Astrocyte of the spinal cord (primary cell): ENCODE results near the gene PPFIA3.
A peak's percentile ranks its signal among the peaks of the same experiment; 100 is the strongest.
"Not testable (repeated sequence)": the region's sequence is repeated elsewhere in the genome, so short reads cannot be mapped to it uniquely, and the experiment has no call there.

Source experiments
- DNase-seq: peaks from one replicate; pipeline ENCODE4 v3.0.0; 2011; ENCODE audit warnings: low read depth, low spot score
- H3K4me3 ChIP-seq: 2 replicates; pipeline ENCODE4 v1.5.1; 2011; ENCODE audit warnings: low read depth, mild to moderate bottlenecking, low read length, moderate library complexity
- CTCF ChIP-seq: IDR thresholded peaks from 2 replicates; pipeline ENCODE4 v1.5.1; 2012; ENCODE audit warnings: low read depth, mild to moderate bottlenecking, low read length, inconsistent platforms
- in situ Hi-C: cut with HindIII; loops from 2 replicates; pipeline ENCODE4 v1.10.0; 2017; ENCODE audit warnings: low sequenced_read_pairs

PPFIA3 gene

GRCh38 chr19:49117677-49118564 is 1.4 kb upstream of the PPFIA3 start:
- in situ Hi-C loops = no loop called here
- DNase-seq = no peak
- TF ChIP-seq CTCF = no peak
- H3K4me3 ChIP-seq = peak overlapping the region; percentile 66

- peak; percentile 92 for DNase-seq
- TF ChIP-seq CTCF = peak; percentile 1
- peak within 1 kb of the TSS; percentile 66 for H3K4me3 ChIP-seq
- in situ Hi-C loops = no loop called here
Observed at GRCh38 chr19:49118565-49119410, 556 bp upstream of the PPFIA3 start, which contains the start of gene C19orf73. TSS of gene C19orf73 (minus strand) at chr19:49119143. CDS start at chr19:49119022, 121 bp downstream.

GRCh38 chr19:49120325-49120683 is 960 bp downstream of the PPFIA3 start:
- H3K4me3 ChIP-seq = no peak overlapping the region
- in situ Hi-C loops = no loop called here
- TF ChIP-seq CTCF = no peak
- DNase-seq = no peak

DNA sequence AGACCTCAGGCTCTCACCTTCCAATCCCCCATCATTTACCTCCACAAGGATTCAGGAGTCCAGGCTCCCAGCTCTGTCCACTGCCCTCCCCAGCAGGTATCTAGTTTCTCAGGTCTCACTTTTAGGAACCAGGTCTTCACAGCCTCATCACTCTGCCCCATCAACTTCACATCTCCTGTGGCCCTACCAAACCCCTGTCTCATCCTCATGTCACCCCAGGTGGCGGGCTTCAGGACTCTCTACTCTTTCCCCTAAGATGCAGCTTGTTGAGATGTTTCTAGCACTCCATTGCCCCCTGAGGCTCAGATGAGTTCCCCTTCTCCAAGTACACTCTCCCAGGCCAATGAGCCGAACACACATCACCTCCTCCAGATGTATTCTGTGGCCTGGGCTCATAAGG is 1.5 kb downstream of the PPFIA3 start:
- in situ Hi-C loops = no loop called here
- H3K4me3 ChIP-seq = no peak overlapping the region
- no peak for TF ChIP-seq CTCF
- no peak for DNase-seq

GRCh38 chr19:49121841-49122240 is 2.5 kb downstream of the PPFIA3 start:
- in situ Hi-C loops, DNase-seq, H3K4me3 ChIP-seq: not testable (repeated sequence)

DNA sequence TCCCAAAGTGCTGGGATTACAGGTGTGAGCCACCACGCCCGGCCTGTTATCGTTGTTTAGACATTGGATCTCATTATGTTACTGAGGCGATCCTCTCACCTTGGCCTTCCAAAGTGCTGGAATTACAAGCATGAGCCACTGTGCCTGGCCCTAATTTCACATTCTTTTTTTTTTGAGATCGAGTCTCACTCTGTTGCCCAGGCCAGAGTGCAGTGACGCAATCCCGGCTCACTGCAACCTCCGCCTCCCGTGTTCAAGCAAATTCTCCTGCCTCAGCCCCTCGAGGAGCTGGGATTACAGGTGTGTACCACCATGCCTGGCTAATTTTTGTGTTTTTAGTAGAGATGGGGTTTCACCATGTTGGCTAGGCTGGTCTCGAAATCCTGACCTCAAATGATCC is 3.9 kb downstream of the PPFIA3 start:
- H3K4me3 ChIP-seq, DNase-seq, in situ Hi-C loops: not testable (repeated sequence)

DNA sequence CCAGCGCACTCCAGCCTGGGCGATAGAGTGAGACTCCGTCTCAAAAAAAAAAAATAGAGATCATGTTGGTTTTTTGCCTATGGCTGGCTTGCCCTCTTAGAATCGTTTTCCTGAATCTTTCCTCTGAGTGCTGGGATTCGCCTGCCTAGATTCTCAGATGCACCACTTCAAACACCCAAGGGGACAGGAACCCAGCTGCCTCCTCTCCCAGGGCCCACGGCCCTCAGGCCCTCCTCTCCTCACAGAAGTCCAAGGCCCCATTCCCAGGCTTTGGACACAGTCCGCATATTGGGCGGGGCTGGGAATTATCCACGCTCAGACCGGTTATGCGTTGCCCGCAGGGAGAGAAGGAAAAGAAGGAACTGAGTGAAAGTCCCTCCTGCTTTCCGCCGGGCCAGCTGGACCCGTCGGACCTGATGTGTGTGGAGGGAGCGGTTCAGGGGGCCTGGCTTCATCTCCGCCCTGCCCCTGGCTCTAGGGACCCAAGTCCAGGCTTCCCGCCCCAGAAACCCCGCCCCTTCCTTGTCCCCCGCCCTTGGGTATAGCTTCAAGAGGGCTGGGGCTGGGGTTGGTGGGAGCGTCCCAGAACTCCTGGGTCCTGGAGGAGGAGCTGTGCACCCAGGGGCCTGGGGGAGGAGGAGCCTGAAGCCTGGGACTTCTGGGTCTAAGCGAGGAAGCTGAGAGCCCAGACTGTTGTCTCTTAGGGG is 5.8 kb downstream of the PPFIA3 start:
- TF ChIP-seq CTCF = no peak
- no peak overlapping the region for H3K4me3 ChIP-seq
- DNase-seq = no peak
- in situ Hi-C loops = no loop called here
